Mesenchymal stem cell (in vitro differentiated cells and primary cell): Measurements from ENCODE around the gene TBX3.
A peak's percentile ranks its signal among the peaks of the same experiment; 100 is the strongest.

ENCODE experiments used
- DNase-seq: peaks from one replicate; pipeline ENCODE4 v3.0.0-alpha.2; 2013
- H2AFZ ChIP-seq: one replicate; pipeline ENCODE4 v1.6.1; 2013; ENCODE audit warnings: low read depth, mild to moderate bottlenecking, control low read depth, inconsistent platforms, low read length, moderate library complexity
- H2AK5ac ChIP-seq: 2 replicates; pipeline ENCODE4 v1.6.1; 2013; ENCODE audit warnings: low read length, moderate library complexity, mild to moderate bottlenecking, inconsistent platforms; ENCODE audit not compliant: severe bottlenecking
- H2BK120ac ChIP-seq: one replicate; pipeline ENCODE4 v1.6.1; 2013; ENCODE audit warnings: low read depth, mild to moderate bottlenecking, inconsistent platforms, low read length, moderate library complexity
- H2BK12ac ChIP-seq, 2 experiments: one replicate each; pipeline ENCODE4 v1.6.1; 2013; ENCODE audit warnings: inconsistent platforms in 2 of 2, low read length in 2 of 2, mild to moderate bottlenecking in 2 of 2, moderate library complexity in 2 of 2, control low read depth in 1 of 2
- H2BK15ac ChIP-seq: one replicate; pipeline ENCODE4 v1.6.1; 2013; ENCODE audit warnings: mild to moderate bottlenecking, low read depth, inconsistent platforms; ENCODE audit not compliant: poor library complexity, severe bottlenecking
- H2BK5ac ChIP-seq: 2 replicates; pipeline ENCODE4 v1.6.1; 2013; ENCODE audit warnings: low read depth, mild to moderate bottlenecking, low read length, control low read depth, inconsistent platforms; ENCODE audit not compliant: poor library complexity, severe bottlenecking
- H3K14ac ChIP-seq, 2 experiments: one replicate each; pipeline ENCODE4 v1.6.1; 2013; ENCODE audit warnings: inconsistent platforms in 2 of 2, low read length in 2 of 2, control low read depth in 1 of 2, mild to moderate bottlenecking in 1 of 2, moderate library complexity in 1 of 2
- H3K18ac ChIP-seq, 2 experiments: one replicate each; pipeline ENCODE4 v1.6.1; 2013; ENCODE audit warnings: inconsistent platforms in 2 of 2, low read length in 2 of 2, control low read depth in 1 of 2, low read depth in 1 of 2, mild to moderate bottlenecking in 1 of 2
- H3K23ac ChIP-seq, 2 experiments: one replicate each; pipeline ENCODE4 v1.6.1; 2013; ENCODE audit warnings: inconsistent platforms in 2 of 2, low read length in 2 of 2, mild to moderate bottlenecking in 2 of 2, moderate library complexity in 2 of 2, control low read depth in 1 of 2
- H3K27ac ChIP-seq: 2 replicates; pipeline ENCODE4 v1.5.1; 2013; ENCODE audit warnings: mild to moderate bottlenecking, moderate library complexity, low read length, control low read depth, inconsistent platforms; ENCODE audit not compliant: poor library complexity, severe bottlenecking
- H3K27me3 ChIP-seq, 2 experiments: 2 replicates each; pipeline versions ENCODE4 v1.6.1 to v1.7.0; 2013; ENCODE audit warnings: low read length in 2 of 2, mild to moderate bottlenecking in 2 of 2, moderate library complexity in 2 of 2, control low read depth in 1 of 2, inconsistent platforms in 1 of 2; ENCODE audit not compliant: control insufficient read depth in 1 of 2, insufficient read depth in 1 of 2
- H3K36me3 ChIP-seq, 2 experiments: 2 replicates each; pipeline versions ENCODE4 v1.6.1 to v1.7.0; 2013; ENCODE audit warnings: low read length in 2 of 2, control low read depth in 1 of 2, inconsistent platforms in 1 of 2, low read depth in 1 of 2, mild to moderate bottlenecking in 1 of 2; ENCODE audit not compliant: insufficient read depth in 2 of 2, control insufficient read depth in 1 of 2
- H3K4ac ChIP-seq, 2 experiments: one replicate each; pipeline ENCODE4 v1.6.1; 2013; ENCODE audit warnings: inconsistent platforms in 2 of 2, low read length in 2 of 2, mild to moderate bottlenecking in 2 of 2, moderate library complexity in 2 of 2, control low read depth in 1 of 2, low read depth in 1 of 2
- H3K4me1 ChIP-seq: 2 replicates; pipeline ENCODE4 v1.6.1; 2013; ENCODE audit warnings: low read depth, low read length, control low read depth; ENCODE audit not compliant: control insufficient read depth, insufficient read depth
- H3K4me2 ChIP-seq: 2 replicates; pipeline ENCODE4 v1.6.1; 2013; ENCODE audit warnings: low read length, mild to moderate bottlenecking, inconsistent platforms; ENCODE audit not compliant: poor library complexity, severe bottlenecking
- H3K4me3 ChIP-seq, 2 experiments: 2 replicates each; pipeline versions ENCODE4 v1.5.1 to v1.7.0; 2013; ENCODE audit warnings: low read length in 2 of 2, mild to moderate bottlenecking in 2 of 2, control low read depth in 1 of 2, low read depth in 1 of 2; ENCODE audit not compliant: insufficient read depth in 1 of 2
- H3K79me1 ChIP-seq: replicated peaks from 2 replicates; pipeline ENCODE4 v1.6.1; 2013; ENCODE audit warnings: mild to moderate bottlenecking, control low read depth, low read length, inconsistent platforms; ENCODE audit not compliant: poor library complexity, severe bottlenecking
- H3K9ac ChIP-seq: 2 replicates; pipeline ENCODE4 v1.7.0; 2013; ENCODE audit warnings: mild to moderate bottlenecking, low read length, moderate library complexity
- H3K9me3 ChIP-seq: 2 replicates; pipeline ENCODE4 v1.7.0; 2013; ENCODE audit warnings: mild to moderate bottlenecking, low read length; ENCODE audit not compliant: control insufficient read depth
- H4K8ac ChIP-seq: one replicate; pipeline ENCODE4 v1.6.1; 2013; ENCODE audit warnings: inconsistent platforms, mild to moderate bottlenecking, low read length, moderate library complexity
- H4K91ac ChIP-seq: one replicate; pipeline ENCODE4 v1.6.1; 2013; ENCODE audit warnings: mild to moderate bottlenecking, low read length, inconsistent platforms
- WGBS: methylation state at CpG from one replicate; pipeline ENCODE4 v1.1.7; 2013; ENCODE audit warnings: mixed read lengths; 5-methylcytosine and 5-hydroxymethylcytosine counted together

The TBX3 gene

DNA sequence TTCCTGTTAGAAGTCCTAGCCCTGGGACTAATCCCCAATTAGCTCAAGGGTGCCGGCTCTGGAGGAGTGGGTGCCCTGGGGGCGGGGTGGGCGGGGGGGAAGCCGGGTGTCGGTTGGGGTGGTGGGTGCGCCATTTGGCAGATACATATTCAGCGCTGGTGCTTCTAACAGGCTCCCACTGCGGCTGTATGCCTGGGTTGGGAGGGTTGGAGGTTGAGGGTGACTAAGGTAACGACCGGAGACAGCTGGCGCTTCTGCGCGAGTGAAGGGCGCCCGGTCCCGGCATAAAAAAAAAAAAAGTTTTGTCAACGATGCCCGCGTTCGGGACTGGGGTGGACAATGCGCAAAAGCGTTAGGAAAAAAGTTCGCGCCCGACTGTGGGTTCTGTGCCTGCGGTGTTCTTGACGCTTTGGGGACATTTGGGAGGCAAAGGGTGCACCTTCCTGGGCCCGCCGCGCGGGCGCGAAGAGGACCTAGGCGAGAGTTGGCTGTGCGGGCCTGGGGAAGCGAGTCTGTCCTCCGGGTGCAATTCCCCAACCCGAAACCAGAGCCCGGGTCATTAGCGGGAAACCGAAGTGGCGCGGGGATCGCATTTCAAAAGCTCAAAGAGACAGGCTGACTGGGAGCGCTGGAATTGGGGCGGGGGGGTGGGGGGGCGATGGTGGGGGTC is 19.2 kb downstream of the TBX3 start:
- Histone ChIP-seq H2BK12ac (no peak overlapping the region), H2BK5ac (no peak overlapping the region), H3K4me3 (peak overlapping the region in 1 of 2 experiments; percentile 55), H3K18ac (peak overlapping the region in 1 of 2 experiments; percentile 24), H2BK120ac (peak overlapping the region; percentile 71), H4K91ac (peak overlapping the region; percentile 67), H3K4ac (peak overlapping the region in 1 of 2 experiments; percentile 28), H3K36me3 (no peaks in the 10 kb centered on the region), H3K4me1 (peaks cover 17% of the 10 kb centered on the region), H3K9me3 (no peaks in the 10 kb centered on the region), H2AK5ac (no peak overlapping the region), H2BK15ac (peak overlapping the region; percentile 89), H3K23ac (peak overlapping the region in 1 of 2 experiments; percentile 40), H3K79me1 (no peaks in the 10 kb centered on the region), H3K27me3 (peaks cover 0 to 73% of the 10 kb centered on the region in 2 experiments), H3K4me2 (no peak overlapping the region), H2AFZ (no peak overlapping the region), H3K14ac (no peak overlapping the region), H3K9ac (peak overlapping the region; percentile 49), H3K27ac (no peak overlapping the region), H4K8ac (no peak overlapping the region)
- DNase-seq = no peak
- 3% methylated on average over 37 of the region's 47 CpGs for WGBS

DNA sequence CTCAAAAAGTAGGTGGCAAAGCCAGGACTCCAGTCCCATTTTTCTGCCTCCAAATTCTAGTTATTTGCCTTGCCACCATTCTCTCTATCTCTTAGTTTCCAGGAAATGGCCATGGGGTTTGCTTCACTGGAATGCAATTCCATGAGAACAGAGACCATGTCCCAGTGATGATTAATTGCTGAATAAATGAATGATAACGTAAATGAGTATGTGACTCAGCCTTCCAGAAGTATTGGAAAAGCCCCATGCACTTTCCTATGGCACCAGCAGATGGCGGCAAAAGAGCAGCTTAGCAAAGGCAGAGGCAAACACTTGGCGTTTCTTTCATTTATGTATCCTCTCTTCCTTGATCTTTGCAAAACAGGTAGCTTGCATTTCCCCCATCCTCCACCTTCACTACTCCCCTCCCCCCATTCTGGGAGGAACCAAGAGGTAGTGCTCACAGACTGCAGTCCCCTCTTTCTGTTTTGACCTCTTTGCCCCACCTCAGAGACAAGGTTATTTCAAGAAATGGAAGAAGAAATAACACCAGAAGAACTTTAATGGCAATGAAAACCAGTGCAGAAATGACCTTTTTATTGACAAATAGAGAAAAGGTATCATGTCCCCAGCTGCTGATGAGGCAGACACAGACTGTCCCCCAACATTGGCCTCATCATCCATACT is 21.3 kb downstream of the TBX3 start:
- no peak overlapping the region for H3K23ac ChIP-seq
- H2BK120ac ChIP-seq = no peak overlapping the region
- H3K9ac ChIP-seq = peak overlapping the region; percentile 21
- no peaks in the 10 kb centered on the region for H3K9me3 ChIP-seq
- H3K4ac ChIP-seq = no peak overlapping the region
- no peak overlapping the region for H2AFZ ChIP-seq
- H2BK5ac ChIP-seq = no peak overlapping the region
- no peaks in the 10 kb centered on the region for H3K36me3 ChIP-seq
- peaks cover 0 to 52% of the 10 kb centered on the region in 2 experiments for H3K27me3 ChIP-seq
- peak; percentile 86 for DNase-seq
- 0% methylated on average over 3 of the region's 3 CpGs for WGBS
- H3K18ac ChIP-seq = no peak overlapping the region
- H2AK5ac ChIP-seq = no peak overlapping the region
- no peak overlapping the region for H2BK15ac ChIP-seq
- H4K8ac ChIP-seq = no peak overlapping the region
- H3K14ac ChIP-seq = no peak overlapping the region
- no peak overlapping the region for H3K4me2 ChIP-seq
- H3K79me1 ChIP-seq = no peaks in the 10 kb centered on the region
- no peak overlapping the region for H3K4me3 ChIP-seq
- H3K4me1 ChIP-seq = peaks cover 7% of the 10 kb centered on the region
- no peak overlapping the region for H3K27ac ChIP-seq
- H2BK12ac ChIP-seq = no peak overlapping the region
- H4K91ac ChIP-seq = no peak overlapping the region

GRCh38 chr12:114661245-114661644 is 22.7 kb downstream of the TBX3 start:
- peaks cover 3 to 38% of the 10 kb centered on the region in 2 experiments for H3K27me3 ChIP-seq
- H2AFZ ChIP-seq = no peak overlapping the region
- H3K4ac ChIP-seq = no peak overlapping the region
- H4K91ac ChIP-seq = peak overlapping the region; percentile 22
- no peak overlapping the region for H2BK15ac ChIP-seq
- no peaks in the 10 kb centered on the region for H3K79me1 ChIP-seq
- DNase-seq = no peak
- no peak overlapping the region for H3K4me2 ChIP-seq
- peaks cover 2% of the 10 kb centered on the region for H3K4me1 ChIP-seq
- H3K36me3 ChIP-seq = no peaks in the 10 kb centered on the region
- H3K14ac ChIP-seq = no peak overlapping the region
- H2AK5ac ChIP-seq = no peak overlapping the region
- H3K4me3 ChIP-seq = no peak overlapping the region
- H4K8ac ChIP-seq = no peak overlapping the region
- H2BK12ac ChIP-seq = peak overlapping the region in 1 of 2 experiments; percentile 50
- no peak overlapping the region for H3K23ac ChIP-seq
- no peaks in the 10 kb centered on the region for H3K9me3 ChIP-seq
- H2BK120ac ChIP-seq = no peak overlapping the region
- no peak overlapping the region for H3K27ac ChIP-seq
- WGBS = 92% methylated on average over 1 of the region's 1 CpG
- H3K9ac ChIP-seq = no peak overlapping the region
- no peak overlapping the region for H2BK5ac ChIP-seq
- H3K18ac ChIP-seq = no peak overlapping the region

- Histone ChIP-seq H4K91ac (no peak overlapping the region), H3K4me1 (no peaks in the 10 kb centered on the region), H3K18ac (no peak overlapping the region), H2BK15ac (no peak overlapping the region), H2BK5ac (no peak overlapping the region), H3K36me3 (no peaks in the 10 kb centered on the region), H2AFZ (no peak overlapping the region), H4K8ac (no peak overlapping the region), H2BK120ac (no peak overlapping the region), H2BK12ac (no peak overlapping the region), H3K9me3 (no peaks in the 10 kb centered on the region), H3K23ac (no peak overlapping the region), H3K4me2 (no peak overlapping the region), H2AK5ac (no peak overlapping the region), H3K4ac (no peak overlapping the region), H3K14ac (no peak overlapping the region), H3K79me1 (no peaks in the 10 kb centered on the region), H3K27me3 (peaks cover 3 to 16% of the 10 kb centered on the region in 2 experiments), H3K4me3 (no peak overlapping the region), H3K9ac (no peak overlapping the region), H3K27ac (no peak overlapping the region)
- DNase-seq = no peak
These were observed 24.9 kb downstream of the TBX3 start for GRCh38 chr12:114659084-114659483.
